ENCODE data around the gene VPS33B.

- TF ChIP-seq, protein P1, sequence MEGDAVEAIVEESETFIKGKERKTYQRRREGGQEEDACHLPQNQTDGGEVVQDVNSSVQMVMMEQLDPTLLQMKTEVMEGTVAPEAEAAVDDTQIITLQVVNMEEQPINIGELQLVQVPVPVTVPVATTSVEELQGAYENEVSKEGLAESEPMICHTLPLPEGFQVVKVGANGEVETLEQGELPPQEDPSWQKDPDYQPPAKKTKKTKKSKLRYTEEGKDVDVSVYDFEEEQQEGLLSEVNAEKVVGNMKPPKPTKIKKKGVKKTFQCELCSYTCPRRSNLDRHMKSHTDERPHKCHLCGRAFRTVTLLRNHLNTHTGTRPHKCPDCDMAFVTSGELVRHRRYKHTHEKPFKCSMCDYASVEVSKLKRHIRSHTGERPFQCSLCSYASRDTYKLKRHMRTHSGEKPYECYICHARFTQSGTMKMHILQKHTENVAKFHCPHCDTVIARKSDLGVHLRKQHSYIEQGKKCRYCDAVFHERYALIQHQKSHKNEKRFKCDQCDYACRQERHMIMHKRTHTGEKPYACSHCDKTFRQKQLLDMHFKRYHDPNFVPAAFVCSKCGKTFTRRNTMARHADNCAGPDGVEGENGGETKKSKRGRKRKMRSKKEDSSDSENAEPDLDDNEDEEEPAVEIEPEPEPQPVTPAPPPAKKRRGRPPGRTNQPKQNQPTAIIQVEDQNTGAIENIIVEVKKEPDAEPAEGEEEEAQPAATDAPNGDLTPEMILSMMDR (IDR thresholded peaks at IDR 0.05) = no peak
- no peak for TF ChIP-seq REST (IDR thresholded peaks at IDR 0.05)
- TF ChIP-seq CBX2 (IDR thresholded peaks at IDR 0.05; ENCODE audit: borderline replicate concordance, low read depth) = no peak
- TF ChIP-seq SMC3 (IDR thresholded peaks at IDR 0.05) = no peak
These were observed 52.1 kb downstream of the VPS33B start for GRCh38 chr15:90970274-90970673.
